AG04449 (cell line): Measurements from ENCODE around the gene GULP1.

Source experiments
- CTCF ChIA-PET: fragments of 350-600 bp; formaldehyde crosslinking; extraction: SDS; loops from one replicate; lab custom pipeline; 2021; ENCODE audit warnings: antibody characterized with exemption; lab: Yijun Ruan, JAX
- POLR2A ChIA-PET: fragments of 400-600, 350-600 bp; formaldehyde crosslinking; extraction: SDS; loops from one replicate; lab custom pipeline; 2020; ENCODE audit warnings: antibody characterized with exemption, inconsistent platforms; lab: Yijun Ruan, JAX
- DNase-seq: peaks from one replicate; pipeline ENCODE4 v3.0.0-alpha.2; 2010; ENCODE audit warnings: low read depth, low spot score
- H3K4me3 ChIP-seq: 2 replicates; pipeline ENCODE4 v1.5.1; 2011; ENCODE audit warnings: low read depth, mild to moderate bottlenecking, control low read depth, low read length
- CTCF ChIP-seq: IDR thresholded peaks from one replicate; pipeline ENCODE4 v1.5.1; 2011; ENCODE audit warnings: mild to moderate bottlenecking, moderate library complexity, low read length, control low read depth, inconsistent platforms; ENCODE audit not compliant: insufficient read depth; ENCODE audit errors: missing control alignments

Gene GULP1

GRCh38 chr2:188607501-188607900 lies 315.8 kb downstream of the GULP1 start:
- ChIA-PET CTCF (interaction anchor here (0.7 to 1.8 kb wide), 2 partner anchors 83 to 371 kb away, joined by 3 to 5 read pairs; no protein-coding TSS in a partner anchor), POLR2A (no interaction called here)
- DNase-seq = no peak
- TF ChIP-seq CTCF = no peak
- H3K4me3 ChIP-seq = no peak overlapping the region

- ChIA-PET POLR2A (no interaction called here), CTCF (interaction anchor here (1.2 to 1.3 kb wide), 3 partner anchors 367 to 375 kb away, joined by 3 to 4 read pairs (median 4); no protein-coding TSS in a partner anchor)
- DNase-seq = no peak
These were observed 317.8 kb downstream of the GULP1 start for GRCh38 chr2:188609321-188610049.

GRCh38 chr2:188610050-188610444 lies 318.4 kb downstream of the GULP1 start:
- no peak overlapping the region for H3K4me3 ChIP-seq
- POLR2A ChIA-PET = no interaction called here
- TF ChIP-seq CTCF = no peak
- DNase-seq = no peak
- CTCF ChIA-PET = interaction anchor here (1.2 to 1.3 kb wide), 2 partner anchors 367 to 374 kb away, joined by 4 read pairs; no protein-coding TSS in a partner anchor

More at GRCh38 chr2:188609321-188610049, 317.8 kb downstream of the GULP1 start:
- no peak for TF ChIP-seq CTCF
- H3K4me3 ChIP-seq = no peak overlapping the region

- ChIA-PET POLR2A (no interaction called here), CTCF (interaction anchor here (1.2 to 1.3 kb wide), 2 partner anchors 366 to 373 kb away, joined by 4 read pairs; no protein-coding TSS in a partner anchor)
- H3K4me3 ChIP-seq = no peak overlapping the region
- no peak for DNase-seq
- TF ChIP-seq CTCF = no peak
These were observed 319.2 kb downstream of the GULP1 start for GRCh38 chr2:188610827-188611226.

GRCh38 chr2:188619146-188619545 lies 327.5 kb downstream of the GULP1 start:
- CTCF ChIA-PET = no interaction called here
- no peak for TF ChIP-seq CTCF
- POLR2A ChIA-PET = no interaction called here
- no peak for DNase-seq
- no peak overlapping the region for H3K4me3 ChIP-seq

GRCh38 chr2:188620916-188621315 lies 329.2 kb downstream of the GULP1 start:
- no peak overlapping the region for H3K4me3 ChIP-seq
- no peak for TF ChIP-seq CTCF
- no peak for DNase-seq
- CTCF ChIA-PET = no interaction called here
- POLR2A ChIA-PET = no interaction called here
